AG04450 (cell line): ENCODE results near the gene SEC31B. TPM values are rescaled to one million over a fixed set of nuclear protein-coding genes. Genes with fewer than 3 reads are reported as not detected.

Experiments
- CTCF ChIA-PET: fragments of 300-600, 350-600 bp; formaldehyde crosslinking; extraction: SDS; loops from one replicate; lab custom pipeline; 2022; ENCODE audit warnings: antibody characterized with exemption, inconsistent platforms; lab: Charles Lee
- POLR2A ChIA-PET: fragments of 350-600 bp; formaldehyde crosslinking; extraction: SDS; loops from one replicate; lab custom pipeline; 2021; ENCODE audit warnings: antibody characterized with exemption, inconsistent platforms; lab: Yijun Ruan, JAX
- DNase-seq: peaks from one replicate; pipeline ENCODE4 v3.0.0-alpha.2; 2011; ENCODE audit warnings: low read depth, low spot score
- H3K27ac ChIP-seq: one replicate; pipeline ENCODE4 v1.5.1; 2012; ENCODE audit warnings: low read depth, low read length, control low read depth
- H3K27me3 ChIP-seq: one replicate; pipeline ENCODE4 v1.6.0; 2012; ENCODE audit warnings: low read length; ENCODE audit not compliant: control insufficient read depth, insufficient read depth
- H3K4me3 ChIP-seq: 2 replicates; pipeline ENCODE4 v1.5.1; 2011; ENCODE audit warnings: mild to moderate bottlenecking, low read depth, low read length, control low read depth
- H3K9me3 ChIP-seq: 2 replicates; pipeline ENCODE4 v1.5.1; 2012; ENCODE audit warnings: low read length; ENCODE audit not compliant: control insufficient read depth, insufficient read depth
- polyA plus RNA-seq: library from polyadenylated mRNA; depleted of rRNA; stranded (reverse); fragments of >200 nt; gene quantifications from 2 replicates; pipeline ENCODE4 v1.2.3, GENCODE V29; 2011
- TF ChIP-seq, protein P1 (sequence below): IDR thresholded peaks from 2 replicates; pipeline ENCODE4 v1.5.1; 2011; ENCODE audit warnings: low read depth, low read length, control low read depth, inconsistent platforms

Gene SEC31B
- polyA plus RNA-seq, 1 experiment, result 4.8 TPM

DNA sequence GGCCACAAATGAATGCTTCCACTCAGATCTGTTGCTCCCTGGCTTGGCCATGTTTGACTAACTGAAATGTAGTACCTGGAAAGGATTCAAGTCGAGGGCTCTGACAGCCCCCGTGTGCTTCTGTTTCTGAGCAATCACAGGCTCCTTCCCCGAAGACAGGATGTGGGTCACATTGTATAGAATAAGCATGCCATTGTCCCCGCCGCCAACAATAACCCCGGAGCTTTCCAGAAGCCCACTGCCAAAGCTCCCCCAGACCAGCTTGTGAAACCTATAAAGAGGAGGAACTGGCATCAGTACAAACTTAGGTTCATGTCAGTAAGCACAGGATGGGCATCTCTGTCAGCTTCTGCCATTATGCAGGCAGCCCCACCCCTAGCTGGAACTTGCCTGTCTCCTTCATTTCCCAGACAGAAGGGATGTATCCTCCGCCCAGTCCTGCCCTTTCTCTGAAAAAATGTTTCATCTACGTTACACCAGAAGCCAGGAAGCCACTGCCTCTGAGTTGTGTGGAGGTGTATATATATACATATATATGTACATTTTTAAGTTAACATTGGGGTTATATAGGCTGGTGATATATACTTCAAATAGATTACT lies 10.3 kb downstream of the SEC31B start:
- H3K4me3 ChIP-seq, result no peak overlapping the region
- ChIA-PET CTCF (interaction anchor here (0.6 to 6.4 kb wide), 25 partner anchors 9 to 664 kb away, joined by 3 to 93 read pairs (median 6); partner anchors contain the start of genes SCD and SEC31B), POLR2A (interaction anchor here (0.5 kb wide), 1 partner anchor 777 kb away, joined by 4 read pairs; the partner anchor contains the start of genes COX15 and CUTC)
- no peak for DNase-seq
- TF ChIP-seq, protein P1, sequence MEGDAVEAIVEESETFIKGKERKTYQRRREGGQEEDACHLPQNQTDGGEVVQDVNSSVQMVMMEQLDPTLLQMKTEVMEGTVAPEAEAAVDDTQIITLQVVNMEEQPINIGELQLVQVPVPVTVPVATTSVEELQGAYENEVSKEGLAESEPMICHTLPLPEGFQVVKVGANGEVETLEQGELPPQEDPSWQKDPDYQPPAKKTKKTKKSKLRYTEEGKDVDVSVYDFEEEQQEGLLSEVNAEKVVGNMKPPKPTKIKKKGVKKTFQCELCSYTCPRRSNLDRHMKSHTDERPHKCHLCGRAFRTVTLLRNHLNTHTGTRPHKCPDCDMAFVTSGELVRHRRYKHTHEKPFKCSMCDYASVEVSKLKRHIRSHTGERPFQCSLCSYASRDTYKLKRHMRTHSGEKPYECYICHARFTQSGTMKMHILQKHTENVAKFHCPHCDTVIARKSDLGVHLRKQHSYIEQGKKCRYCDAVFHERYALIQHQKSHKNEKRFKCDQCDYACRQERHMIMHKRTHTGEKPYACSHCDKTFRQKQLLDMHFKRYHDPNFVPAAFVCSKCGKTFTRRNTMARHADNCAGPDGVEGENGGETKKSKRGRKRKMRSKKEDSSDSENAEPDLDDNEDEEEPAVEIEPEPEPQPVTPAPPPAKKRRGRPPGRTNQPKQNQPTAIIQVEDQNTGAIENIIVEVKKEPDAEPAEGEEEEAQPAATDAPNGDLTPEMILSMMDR, result no peak
- no peaks in the 10 kb centered on the region for H3K9me3 ChIP-seq
- no peaks in the 10 kb centered on the region for H3K27me3 ChIP-seq
- no peak overlapping the region for H3K27ac ChIP-seq

DNA sequence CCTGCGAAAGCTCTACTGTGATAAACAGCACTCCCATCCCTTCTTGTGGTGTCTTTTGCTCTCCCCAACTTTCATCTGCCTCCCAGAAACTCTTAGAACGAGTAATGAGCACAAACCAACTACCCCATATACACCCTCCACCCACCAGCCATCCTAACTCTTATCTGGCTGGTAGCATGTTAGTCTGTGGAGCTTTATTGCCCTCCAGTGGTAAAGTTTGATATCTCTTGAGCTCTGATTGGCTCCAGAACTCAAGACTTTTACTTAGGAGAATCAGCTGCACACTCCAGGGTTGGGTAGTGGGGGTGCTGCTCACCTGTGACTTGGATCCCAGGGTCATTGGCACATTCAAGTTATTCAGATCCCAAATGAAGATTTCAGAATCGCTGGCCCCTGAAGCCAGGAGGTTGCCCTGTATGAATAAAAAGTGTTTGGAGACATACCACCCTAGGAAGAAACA lies 10.9 kb downstream of the SEC31B start:
- CTCF ChIA-PET, result interaction anchor here (0.6 to 6.4 kb wide), 24 partner anchors 8 to 663 kb away, joined by 3 to 93 read pairs (median 6); partner anchors contain the start of genes SCD and SEC31B
- TF ChIP-seq, protein P1, result peak; percentile 78
- peak; percentile 24 for DNase-seq
- Histone ChIP-seq H3K4me3 (no peak overlapping the region), H3K27ac (no peak overlapping the region), H3K27me3 (no peaks in the 10 kb centered on the region), H3K9me3 (no peaks in the 10 kb centered on the region)
- POLR2A ChIA-PET, result interaction anchor here (0.5 to 0.6 kb wide), 2 partner anchors 89 to 777 kb away, joined by 3 to 4 read pairs; partner anchors contain the start of genes COX15 and CUTC

DNA sequence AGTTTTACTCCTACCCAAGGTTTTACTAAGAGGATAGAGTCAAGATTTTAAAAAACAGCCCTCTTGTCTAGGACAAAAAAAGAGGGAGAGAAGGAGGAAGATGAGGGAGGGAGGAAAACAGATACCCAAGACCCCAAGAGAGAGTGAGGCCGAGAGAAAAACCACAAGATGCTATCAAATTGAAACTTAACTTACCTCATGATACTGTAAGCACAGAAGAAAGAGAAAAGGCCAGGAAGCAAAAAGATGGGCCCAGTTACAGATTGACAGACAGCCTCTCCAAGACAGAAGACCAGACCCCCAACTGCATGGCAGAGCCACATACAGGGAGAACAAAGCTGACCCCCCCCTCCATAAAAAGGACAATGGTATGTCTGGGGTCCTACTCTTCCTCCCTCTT lies 11.4 kb downstream of the SEC31B start:
- POLR2A ChIA-PET, result interaction anchor here (0.6 kb wide), 1 partner anchor 89 kb away, joined by 3 read pairs; no protein-coding TSS in a partner anchor
- TF ChIP-seq, protein P1, result no peak
- Histone ChIP-seq H3K27me3 (no peaks in the 10 kb centered on the region), H3K4me3 (no peak overlapping the region), H3K27ac (no peak overlapping the region), H3K9me3 (no peaks in the 10 kb centered on the region)
- CTCF ChIA-PET, result interaction anchor here (0.9 to 6.4 kb wide), 17 partner anchors 8 to 371 kb away, joined by 3 to 93 read pairs (median 6); partner anchors contain the start of gene SEC31B
- DNase-seq, result no peak

DNA sequence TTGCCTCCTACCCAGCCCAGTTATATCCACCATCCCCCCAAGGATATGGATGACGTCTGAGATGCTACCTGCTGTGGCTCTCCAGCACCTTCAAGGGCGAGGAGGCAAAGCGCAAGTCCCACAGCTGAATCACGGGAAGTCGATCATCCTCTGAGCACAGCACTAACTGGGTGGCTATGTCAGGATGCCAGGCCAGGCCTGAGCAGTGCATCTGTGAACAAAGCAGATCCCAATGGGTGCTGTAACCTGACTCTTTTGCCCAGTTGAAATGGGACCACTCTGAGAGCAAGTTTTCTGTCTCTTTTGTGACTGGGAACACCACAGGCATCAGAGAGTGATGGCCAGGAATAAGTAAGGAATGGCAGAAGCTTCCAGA lies 12.3 kb downstream of the SEC31B start:
- no peak overlapping the region for H3K4me3 ChIP-seq
- H3K27ac ChIP-seq, result no peak overlapping the region
- CTCF ChIA-PET, result interaction anchor here (1.1 to 6.4 kb wide), 6 partner anchors 11 to 371 kb away, joined by 4 to 93 read pairs (median 30); partner anchors contain the start of gene SEC31B
- POLR2A ChIA-PET, result no interaction called here
- DNase-seq, result no peak
- TF ChIP-seq, protein P1, result no peak
- H3K9me3 ChIP-seq, result no peaks in the 10 kb centered on the region
- H3K27me3 ChIP-seq, result no peaks in the 10 kb centered on the region
